HG02798 (cell line): ENCODE results near the gene TMEM132C.
"Not testable (repeated sequence)": the region's sequence is repeated elsewhere in the genome, so short reads cannot be mapped to it uniquely, and the experiment has no call there.

Experiments
- ATAC-seq: cut with Tn5 transposase; IDR thresholded peaks from one replicate; pipeline ENCODE4 v1.9.1; 2021; ENCODE audit warnings: mild to moderate bottlenecking; ENCODE audit not compliant: unreplicated experiment, poor library complexity

Gene TMEM132C

DNA sequence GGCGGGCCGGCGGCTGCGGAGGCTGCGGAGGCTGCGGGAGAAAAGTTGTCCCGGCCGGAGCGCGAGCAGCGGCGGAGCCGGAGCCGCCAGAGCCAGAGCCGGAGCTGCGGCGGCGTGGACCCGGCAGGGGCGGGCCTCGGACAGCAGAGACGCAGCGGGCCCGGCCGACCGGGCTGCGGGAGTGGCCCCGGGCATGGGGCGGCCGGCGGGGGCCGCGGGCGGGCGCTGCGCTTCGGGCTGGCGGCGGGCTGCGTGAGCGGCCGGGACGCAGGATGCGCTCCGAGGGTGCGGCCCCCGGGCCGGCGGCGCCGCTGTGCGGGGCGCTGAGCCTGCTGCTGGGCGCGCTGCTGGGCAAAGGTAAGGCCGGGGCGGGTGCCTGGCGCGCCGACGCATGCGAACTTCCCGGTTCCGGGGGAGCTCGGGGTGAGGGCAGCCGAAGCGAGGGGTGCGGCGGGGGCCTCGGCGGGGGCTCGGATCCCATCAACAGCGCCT, at the start of gene TMEM132C:
Gene TMEM132C (plus strand): TSS at position 40 of the 492 bp plus-strand sequence. CDS start 233 bp downstream, at position 273.
- ATAC-seq, result no peak

DNA sequence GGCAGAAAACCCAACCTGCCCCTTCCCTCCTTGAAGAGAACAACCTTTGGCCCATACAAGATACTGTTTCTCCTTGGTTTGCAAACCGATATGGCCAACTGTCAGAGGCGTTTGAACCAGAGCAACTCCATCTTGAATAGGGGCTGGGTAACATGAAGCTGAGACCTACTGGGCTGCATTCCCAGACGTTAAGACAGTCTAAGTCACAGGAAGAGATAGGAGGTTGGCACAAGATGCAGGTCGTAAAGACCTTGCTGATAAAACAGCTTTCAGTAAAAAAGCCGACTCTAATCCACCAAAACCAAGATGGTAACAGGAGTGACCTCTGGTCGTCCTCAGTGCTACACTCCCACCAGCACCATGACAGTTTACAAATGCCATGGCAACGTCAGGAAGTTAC, 42.7 kb upstream of the TMEM132C start:
- ATAC-seq, result no peak

DNA sequence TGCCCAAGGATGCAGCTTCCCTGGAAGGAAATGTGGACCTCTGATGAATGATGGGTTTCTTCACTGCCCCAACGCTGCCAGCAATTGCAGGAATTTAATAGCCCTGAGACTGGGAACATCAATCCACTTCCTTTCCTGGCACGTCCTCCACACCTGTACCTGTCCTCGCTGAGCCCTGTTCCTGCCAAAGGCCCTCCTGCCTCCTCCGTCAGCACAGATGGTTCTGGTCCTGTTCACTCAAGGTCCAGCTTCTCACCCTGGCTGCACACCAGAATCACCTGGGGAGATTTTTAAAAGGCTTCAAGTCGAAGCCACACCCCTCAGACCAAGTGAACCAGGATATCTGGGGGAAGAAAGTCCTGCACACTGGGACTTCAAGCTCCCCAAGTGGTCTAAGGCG, 38.4 kb upstream of the TMEM132C start:
- no peak for ATAC-seq

DNA sequence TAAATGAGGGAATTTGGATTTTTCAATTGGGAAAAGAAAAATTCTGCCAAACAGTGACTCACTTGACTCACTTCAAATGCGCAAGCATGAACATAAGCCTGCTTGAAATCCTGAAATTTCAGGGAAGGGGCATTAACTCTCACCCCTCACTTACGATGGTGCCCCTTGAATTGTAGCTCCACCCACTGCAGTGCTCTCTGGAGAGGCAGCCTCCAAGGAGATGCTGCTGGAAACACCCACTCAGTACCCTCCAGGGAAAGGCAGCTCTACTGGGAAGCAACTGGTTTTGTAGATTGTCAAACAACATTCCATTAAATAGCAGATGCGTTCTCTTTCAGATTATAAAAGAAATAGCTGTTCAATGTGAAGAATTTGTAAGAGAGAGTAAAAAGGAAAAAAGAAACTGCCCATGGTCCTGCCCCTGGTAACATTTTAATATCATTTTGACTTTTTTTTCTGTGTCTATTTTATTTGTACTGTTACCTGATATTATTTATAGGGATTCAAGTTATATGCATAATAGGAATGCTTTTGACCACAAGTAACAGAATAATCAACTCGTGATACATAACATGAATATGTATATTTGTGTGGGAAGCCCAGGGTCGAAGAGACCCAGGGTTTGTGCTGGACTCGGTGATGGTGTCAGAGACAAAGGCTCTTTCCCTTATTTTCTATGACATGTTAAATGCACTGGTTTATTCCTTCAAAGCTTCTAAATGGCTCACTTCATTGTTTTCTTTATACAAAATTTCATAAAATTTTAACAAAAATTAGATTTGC, 31.1 kb upstream of the TMEM132C start:
- ATAC-seq, result no peak

DNA sequence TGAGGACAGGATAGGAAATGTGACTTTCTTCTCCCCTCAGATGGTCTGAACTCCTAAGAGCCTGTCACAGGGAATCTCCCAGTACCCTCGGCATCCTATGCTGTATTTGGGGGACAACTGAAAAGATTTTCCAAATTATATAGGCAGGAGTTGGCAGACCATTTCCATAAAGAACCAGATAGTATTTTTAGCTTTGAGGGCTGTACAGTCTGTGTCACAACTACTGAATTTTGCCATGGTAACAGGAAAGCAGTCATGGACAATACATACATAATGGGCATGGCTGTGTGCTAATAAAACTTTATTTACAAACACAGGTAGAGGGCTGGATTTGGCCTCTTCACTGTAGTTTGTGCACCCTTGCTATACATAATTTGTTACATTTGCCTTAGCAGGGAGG, 30.4 kb upstream of the TMEM132C start:
- no peak for ATAC-seq

DNA sequence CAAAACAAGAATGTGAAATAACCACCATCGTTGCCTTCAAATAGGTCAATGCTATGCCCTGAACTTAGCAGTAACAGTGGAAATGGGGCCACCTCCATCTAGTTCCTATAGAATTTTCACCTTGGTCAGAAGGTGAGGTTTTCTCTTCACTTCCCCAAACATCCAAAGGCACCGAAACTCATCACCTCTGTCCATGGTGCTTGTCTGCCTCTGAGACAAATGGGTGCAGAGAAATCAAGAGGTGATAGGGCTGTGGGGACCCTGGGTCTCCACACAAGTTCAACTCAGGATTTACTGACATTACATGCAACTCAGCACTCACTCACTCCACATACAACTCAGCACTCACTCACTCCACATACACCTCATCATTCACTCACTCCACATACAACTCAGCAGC, 26.2 kb upstream of the TMEM132C start:
- no peak for ATAC-seq

DNA sequence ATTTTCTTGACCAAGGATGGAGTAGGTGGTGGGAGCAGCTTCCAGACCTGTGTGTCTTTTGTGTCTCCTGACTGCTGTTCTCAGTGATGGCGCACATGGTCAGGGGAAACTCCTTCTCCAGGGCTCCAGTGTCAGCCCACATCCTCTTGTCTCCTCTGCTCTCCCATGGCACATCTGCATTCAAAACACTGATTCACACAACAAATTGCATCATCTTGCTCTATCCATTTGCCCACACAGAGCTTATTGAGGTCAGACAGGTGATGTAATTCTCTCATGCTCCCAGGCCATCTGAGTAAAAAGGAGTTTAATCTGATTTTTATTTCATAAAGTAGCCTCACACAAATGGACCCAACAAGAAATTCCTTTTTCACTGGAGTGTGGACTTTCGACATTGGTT, 21.8 kb upstream of the TMEM132C start:
- no peak for ATAC-seq

DNA sequence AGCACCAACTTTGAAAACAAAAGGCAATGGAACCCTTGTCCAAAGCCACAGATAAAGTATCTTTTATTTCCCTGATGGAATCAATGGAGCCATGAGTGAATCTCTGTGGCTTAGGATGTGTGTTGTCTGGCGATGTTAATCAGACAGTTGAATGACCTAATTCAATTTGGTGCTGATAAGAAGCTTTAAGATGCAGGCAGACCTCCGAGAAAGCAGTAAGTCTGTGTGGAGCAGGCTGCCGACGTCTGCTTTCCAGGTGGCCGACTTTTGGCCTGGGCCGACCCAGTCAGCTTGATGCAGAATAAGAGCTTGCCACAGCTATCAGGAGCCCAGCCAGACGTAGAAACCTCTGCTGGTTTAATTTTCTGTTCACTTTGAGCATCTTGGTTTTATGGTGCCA, 21.1 kb upstream of the TMEM132C start:
- no peak for ATAC-seq

DNA sequence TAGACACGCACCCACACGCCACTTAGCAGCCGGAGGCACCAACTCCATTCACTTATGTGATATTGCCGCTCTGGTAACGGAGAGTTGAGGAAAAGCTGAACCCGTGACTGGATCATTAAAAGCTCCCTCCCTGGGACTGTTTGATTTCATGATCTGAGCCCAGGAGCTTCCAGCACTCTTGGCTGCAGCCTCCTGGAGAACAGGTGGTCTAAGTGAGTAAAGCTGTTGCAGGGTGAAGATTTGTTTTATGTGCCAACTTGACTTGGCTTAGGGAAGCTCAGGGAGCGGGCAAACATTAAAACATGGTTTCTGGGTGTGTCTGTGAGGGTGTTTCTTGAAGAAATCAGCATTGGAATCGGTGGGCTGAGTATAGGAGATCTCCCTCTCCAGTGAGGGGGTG, 16.9 kb upstream of the TMEM132C start:
- no peak for ATAC-seq

DNA sequence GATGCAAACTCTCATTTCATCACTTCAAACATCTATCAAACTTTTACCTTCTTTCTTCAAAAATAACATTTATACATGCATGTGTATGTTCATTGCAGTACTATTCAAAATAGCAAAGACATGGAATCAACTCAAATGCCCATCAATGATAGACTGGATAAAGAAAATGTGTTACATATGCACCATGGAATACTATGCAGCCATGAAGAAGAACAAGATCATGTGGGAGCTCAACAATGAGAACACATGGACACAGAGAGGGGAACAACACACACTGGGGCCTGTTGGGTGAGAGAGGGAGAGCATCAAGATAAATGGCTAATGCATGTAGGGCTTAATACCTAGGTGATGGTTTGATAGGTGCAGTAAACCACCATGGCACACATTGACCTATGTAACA, 13.1 kb upstream of the TMEM132C start:
- not testable (repeated sequence) for ATAC-seq

DNA sequence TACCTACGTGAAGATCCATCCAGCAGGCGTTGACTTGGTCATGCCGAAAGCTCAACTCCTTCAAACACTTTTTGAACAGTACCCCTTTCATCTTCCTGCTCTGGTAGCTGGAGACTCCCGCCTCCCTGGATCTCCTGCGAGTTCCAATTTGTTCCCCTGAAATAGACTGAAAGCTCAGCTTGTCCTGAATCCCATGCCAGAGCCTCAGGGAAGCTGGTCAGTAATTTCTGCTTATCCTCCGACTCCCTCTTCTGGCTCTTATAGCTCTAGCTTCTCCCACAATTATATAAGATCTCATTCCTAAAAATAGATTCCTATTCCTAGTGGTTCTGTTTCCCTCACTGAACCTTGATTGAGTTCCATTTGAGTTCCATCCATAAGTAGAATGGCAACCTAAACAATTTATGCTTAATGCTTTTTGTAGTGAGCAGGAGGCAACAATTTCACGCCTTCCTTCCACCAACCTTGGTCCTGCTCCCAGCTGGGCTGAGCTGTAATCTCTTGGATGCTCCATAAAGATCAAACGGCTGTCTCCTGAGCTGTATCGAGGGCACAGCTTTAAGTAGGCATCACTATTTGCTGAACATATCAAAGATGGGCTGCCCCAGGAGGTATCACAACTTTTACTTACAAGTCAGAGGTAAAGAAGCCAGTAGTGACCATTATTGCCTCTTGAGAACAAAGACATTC, 8.0 kb upstream of the TMEM132C start:
- no peak for ATAC-seq

DNA sequence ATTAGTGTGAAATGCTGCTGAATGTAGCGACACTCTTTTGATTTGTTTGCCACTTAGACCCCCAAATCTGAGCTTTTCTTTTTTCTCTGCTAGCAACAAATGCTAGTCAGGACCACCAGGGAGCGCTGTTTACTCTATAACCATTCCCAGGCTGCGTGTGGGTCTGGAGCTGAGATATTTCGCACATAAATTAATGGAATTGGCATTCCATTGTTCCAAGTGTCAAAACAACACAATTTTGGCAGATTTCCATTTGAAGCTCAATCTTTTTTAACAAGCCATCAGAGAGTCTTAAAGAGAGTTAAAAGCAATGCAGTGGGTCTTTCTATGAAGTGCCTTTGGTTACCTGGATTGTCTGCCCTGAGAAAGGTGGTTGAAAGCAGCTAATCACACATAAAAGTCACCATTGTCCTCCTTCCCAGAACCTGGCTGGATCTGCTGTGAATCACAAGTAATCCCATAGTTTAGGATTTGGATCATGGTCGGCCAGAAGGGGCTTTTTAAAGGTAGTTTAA, 7.4 kb upstream of the TMEM132C start:
- no peak for ATAC-seq

DNA sequence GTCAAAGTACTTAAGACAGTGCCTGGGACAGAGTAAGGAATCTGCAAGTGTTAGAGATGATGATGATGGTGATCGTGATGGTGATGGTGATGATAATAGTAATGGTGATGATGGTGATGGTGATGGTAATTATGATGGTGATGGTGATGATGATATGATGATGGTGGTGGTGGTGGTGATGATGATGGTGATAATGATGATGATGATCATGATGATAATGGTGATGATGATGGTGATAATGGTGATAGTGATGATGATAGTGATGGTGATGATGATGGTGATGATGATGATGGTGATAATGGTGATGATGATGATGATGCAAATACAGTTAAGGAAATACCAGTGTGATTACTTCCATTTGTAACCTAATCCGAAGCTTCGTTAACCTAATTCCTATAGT, 5.2 kb upstream of the TMEM132C start:
- ATAC-seq, result no peak

DNA sequence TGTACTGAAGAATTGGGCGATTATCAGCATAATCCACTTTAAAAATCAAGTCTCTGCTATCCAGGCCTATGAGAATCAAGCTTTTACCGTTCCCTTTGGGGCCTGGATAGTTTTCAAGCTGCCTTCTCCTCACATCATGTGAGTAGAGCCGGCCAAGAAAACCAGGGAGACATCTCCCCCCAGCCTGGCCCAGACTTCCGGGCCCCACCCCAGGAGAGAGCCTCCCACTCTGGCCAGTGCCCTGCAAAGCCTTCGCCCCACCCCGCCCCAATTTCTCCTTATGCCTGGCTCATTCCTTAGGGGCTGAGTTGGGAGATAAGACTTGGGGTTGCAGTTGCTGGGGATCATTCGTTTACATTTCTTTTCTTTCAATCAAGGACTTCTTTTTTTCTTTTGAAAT, 1.4 kb upstream of the TMEM132C start:
- no peak for ATAC-seq

DNA sequence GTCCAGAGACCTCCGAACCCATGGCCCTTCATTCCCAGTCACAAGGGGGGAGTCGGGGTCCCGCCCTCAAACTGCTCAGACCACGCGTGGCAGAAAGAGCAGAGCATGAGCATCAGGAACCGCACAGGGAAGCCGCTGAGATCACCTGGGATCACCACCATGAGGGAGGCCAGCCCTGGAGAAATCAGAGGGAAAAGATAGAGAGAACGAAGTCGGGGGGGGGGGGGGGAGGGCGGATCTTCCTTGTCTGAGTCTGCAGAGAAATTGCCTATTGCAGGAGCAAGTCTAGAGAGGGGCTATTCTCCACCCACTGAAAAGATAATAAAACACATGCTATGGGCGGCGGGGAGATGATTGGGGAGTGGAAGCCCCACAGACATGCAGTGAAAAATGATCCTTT, 884 bp upstream of the TMEM132C start:
- no peak for ATAC-seq

DNA sequence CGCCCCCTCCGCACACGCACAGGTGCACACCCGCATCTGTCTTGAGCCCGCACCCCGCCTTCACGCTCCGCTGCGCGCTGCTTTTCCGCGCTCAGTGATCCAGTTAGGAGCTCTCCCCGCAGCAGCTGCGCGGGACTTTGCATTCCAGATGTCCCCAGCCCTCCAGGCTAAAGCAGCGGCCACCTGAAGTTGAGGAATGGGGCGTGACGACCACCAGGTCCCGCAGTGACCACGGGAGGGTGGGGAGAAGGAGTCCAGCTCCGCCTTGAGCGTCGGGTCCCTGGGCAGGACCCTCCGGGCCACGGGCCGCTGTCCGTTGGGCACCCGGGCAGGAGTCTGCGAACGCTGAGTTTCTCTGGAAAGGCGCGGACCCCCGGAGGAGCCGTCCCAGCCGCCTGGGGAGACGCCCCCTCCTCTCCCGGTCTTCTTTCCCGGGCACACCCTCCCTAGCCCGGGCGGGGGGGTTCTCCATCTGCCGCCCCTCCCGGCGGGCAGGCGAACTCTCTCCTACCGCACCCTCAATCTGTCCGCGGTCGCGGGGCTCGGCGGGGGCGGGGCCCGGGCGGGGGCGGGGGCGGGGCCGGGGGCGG, 334 bp upstream of the TMEM132C start:
- no peak for ATAC-seq

DNA sequence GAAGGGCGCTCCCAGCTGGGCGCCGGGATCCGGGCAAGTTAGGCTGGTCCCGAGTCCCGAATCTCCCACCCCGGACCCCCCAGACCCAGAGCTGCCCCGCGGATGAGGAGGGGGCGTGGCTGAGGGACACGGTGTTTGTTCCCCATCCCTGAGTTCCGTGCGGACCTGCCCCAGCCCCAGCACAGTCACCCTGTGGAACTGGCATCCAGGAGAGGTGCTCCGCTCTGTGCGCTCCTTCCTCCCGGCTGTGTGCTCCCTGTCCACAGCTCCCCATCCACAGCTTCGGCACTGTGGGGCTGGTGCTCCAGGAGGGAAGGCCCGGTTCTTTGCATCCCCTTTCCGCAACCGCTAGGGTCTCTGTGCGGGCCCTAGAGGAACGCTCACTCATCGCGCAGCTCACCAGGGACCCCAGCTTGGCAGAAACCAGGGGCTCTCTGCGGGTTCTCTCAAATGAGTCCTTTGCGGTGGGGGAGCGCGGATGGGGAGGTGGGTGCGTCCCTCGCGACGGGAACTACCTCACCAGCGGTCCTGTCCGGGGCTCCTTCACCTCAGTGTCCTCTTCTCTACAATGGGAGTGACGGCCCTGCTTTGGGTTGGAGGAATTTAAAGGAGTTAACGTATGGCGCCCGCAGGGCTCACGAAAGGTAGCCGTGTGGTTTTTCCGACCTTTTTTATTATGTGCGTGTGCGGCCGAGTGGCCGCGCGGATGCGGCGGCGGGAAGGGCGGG, 845 bp downstream of the TMEM132C start:
- no peak for ATAC-seq

DNA sequence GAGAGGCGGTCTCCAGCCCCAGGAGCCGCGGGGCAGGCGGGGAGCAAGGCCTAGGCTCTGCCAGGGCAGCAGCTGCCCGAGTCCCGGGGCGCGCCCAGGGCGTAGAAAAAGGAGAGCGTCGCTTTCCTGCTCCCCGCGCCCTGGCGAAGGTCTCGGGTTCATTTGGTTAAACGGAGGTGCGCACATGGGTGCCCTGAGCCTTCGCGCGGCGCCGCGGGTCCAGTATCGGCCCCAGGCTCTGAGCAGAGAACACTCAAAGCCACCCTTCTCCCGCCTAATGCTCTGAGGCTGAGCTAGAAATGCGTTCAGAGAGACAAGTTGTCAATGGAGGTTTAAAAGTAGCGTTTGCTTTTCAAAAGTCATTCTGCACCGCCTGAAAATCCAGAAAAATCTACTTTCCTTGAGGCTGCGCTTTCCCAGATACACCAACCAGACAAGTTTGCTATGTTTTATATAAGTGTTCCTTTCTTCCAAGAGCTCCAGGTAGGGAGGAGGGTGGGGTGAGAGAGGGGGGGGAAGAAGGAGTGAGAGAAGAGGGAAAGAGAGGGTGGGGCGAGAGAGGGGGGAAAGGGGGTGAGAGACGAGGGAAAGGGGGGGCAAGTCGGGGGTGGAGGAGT, 1.5 kb downstream of the TMEM132C start:
- no peak for ATAC-seq

DNA sequence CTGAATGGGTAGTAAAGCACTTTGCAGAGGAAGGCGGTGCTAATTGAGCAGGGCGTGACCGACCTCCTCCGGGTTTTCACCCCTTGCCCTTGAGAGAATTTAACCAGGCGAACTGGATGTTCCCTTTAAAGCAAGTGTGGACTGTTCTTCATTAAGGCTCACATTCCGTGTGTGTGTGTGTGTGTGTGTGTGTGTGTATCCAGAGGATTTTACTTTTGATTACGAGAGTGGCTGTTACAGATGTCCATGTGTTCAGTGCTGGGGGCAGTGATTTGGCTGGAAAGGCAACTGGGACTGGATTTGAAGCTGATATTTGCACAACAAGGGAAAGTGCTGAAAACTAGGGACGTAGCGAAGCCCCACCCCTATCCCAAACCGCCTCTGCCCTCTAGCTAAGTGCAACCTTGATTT, 2.2 kb downstream of the TMEM132C start:
- no peak for ATAC-seq

DNA sequence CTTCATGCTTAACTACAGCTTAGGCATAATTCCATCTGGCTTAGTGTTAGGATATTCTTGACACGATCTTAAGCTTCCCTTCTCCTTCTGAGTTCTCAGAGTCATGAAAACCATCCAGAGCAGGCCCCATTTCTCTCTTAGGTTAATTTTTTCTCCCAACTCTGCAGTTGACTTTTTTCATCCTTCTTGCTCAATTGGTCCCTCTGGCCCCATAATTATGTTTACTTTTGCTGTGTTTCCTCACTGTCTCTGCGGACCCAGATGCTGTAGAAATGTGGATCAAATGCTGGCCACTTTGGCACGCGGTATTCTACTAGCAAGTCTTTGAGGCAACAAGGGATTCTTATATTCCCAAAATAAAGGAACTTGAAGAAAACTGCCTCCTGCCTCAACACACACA, 9.5 kb downstream of the TMEM132C start:
- ATAC-seq, result no peak
